Ascending aorta (tissue), 2 donors: ENCODE results near the gene GRIK2. TPM values are rescaled to one million over a fixed set of nuclear protein-coding genes. Genes with fewer than 3 reads are reported as not detected.
"Not testable (repeated sequence)": the region's sequence is repeated elsewhere in the genome, so short reads cannot be mapped to it uniquely, and the experiment has no call there.

Source experiments
- DNase-seq, 2 donors: peaks; one replicate each; pipeline ENCODE4 v3.0.0-alpha.2; 2019; ENCODE audit warnings: low spot score in 2 of 2
- H3K27ac ChIP-seq, 2 donors: fragments of 200-600 bp; sonication (generic); one replicate each; pipeline ENCODE4 v1.5.1; 2016 to 2017; ENCODE audit warnings: mild to moderate bottlenecking in 1 of 2
- H3K27me3 ChIP-seq: fragments of 200-600 bp; sonication (generic); one replicate; pipeline ENCODE4 v1.5.1; 2017
- H3K36me3 ChIP-seq, 2 donors: fragments of 200-600 bp; sonication (generic); one replicate each; pipeline ENCODE4 v1.5.1; 2016
- H3K4me1 ChIP-seq, 2 donors: fragments of 200-600 bp; sonication (generic); one replicate each; pipeline ENCODE4 v1.5.1; 2016 to 2017; ENCODE audit warnings: mild to moderate bottlenecking in 1 of 2
- H3K4me3 ChIP-seq, 2 donors: fragments of 200-600 bp; sonication (generic); one replicate each; pipeline ENCODE4 v1.5.1; 2016 to 2017; ENCODE audit warnings: mild to moderate bottlenecking in 1 of 2
- H3K9me3 ChIP-seq, 2 donors: fragments of 200-600 bp; sonication (generic); one replicate each; pipeline ENCODE4 v1.5.1; 2016
- intact Hi-C: fragments of 100-400 bp; cut with DNase I; formaldehyde crosslinking; loops from one replicate; pipeline ENCODE4 v1.15.1; 2023
- total RNA-seq: library from RNA; depleted of rRNA; stranded (reverse); fragments of >200 nt; gene quantifications from one replicate; pipeline ENCODE4 v1.1.0, GENCODE V29; 2016
- TF ChIP-seq, protein P1 (sequence below), 3 experiments: fragments of 200-600 bp in 2 of 3; fragments of 450-650 bp in 1 of 3; sonication (generic) in 2 of 3; IDR thresholded peaks; one replicate each; pipeline ENCODE4 v1.5.1; 2016 to 2019; ENCODE audit warnings: antibody characterized with exemption in 3 of 3, mild to moderate bottlenecking in 1 of 3, moderate library complexity in 1 of 3

GRIK2 gene
- total RNA-seq, 1 donor from 2014 or later: not detected

DNA sequence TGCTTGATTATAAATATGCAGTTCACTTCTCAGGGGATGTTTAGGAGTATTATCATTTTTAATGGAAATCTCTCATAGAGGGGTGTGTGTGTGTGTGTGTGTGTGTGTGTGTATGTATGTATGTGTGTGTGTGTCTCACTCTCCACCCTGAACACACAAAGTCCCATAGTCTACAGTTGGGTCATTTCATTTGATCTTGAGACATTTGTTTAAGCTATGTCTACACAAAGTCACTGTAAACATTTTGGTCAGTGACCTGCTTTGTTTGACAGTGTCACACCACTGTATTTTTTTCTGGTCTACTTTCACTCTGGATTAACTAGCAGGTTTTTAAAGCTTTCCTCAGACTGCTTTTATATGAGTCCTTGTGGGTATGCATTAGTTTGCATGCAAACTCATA is 215.2 kb downstream of the GRIK2 start:
- Histone ChIP-seq H3K27me3 (no peaks in the 10 kb centered on the region), H3K4me3 (no peak overlapping the region), H3K27ac (no peak overlapping the region), H3K9me3 (no peaks in the 10 kb centered on the region), H3K36me3 (no peaks in the 10 kb centered on the region), H3K4me1 (no peaks in the 10 kb centered on the region)
- TF ChIP-seq, protein P1, sequence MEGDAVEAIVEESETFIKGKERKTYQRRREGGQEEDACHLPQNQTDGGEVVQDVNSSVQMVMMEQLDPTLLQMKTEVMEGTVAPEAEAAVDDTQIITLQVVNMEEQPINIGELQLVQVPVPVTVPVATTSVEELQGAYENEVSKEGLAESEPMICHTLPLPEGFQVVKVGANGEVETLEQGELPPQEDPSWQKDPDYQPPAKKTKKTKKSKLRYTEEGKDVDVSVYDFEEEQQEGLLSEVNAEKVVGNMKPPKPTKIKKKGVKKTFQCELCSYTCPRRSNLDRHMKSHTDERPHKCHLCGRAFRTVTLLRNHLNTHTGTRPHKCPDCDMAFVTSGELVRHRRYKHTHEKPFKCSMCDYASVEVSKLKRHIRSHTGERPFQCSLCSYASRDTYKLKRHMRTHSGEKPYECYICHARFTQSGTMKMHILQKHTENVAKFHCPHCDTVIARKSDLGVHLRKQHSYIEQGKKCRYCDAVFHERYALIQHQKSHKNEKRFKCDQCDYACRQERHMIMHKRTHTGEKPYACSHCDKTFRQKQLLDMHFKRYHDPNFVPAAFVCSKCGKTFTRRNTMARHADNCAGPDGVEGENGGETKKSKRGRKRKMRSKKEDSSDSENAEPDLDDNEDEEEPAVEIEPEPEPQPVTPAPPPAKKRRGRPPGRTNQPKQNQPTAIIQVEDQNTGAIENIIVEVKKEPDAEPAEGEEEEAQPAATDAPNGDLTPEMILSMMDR (IDR thresholded peaks at IDR 0.05): no peak
- intact Hi-C loops: no loop called here
- no peak for DNase-seq

DNA sequence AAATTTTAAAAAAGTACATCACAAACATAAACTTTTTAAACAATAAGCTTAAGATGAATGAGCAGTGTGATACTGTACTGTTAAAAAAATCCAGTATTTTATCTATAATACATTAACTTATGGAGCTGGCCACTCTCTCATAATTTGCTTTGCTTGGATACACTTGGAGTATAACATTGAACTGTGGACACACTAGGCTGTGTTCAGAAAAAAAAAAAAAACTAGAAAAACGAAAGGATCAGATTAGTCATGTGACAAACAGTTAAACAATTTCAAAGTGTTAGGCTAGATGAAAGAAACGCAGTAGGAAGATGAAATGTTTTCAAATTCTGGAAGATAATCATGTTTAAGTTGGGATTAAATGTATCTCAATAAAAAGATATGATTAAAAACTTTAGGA is 220.0 kb downstream of the GRIK2 start:
- intact Hi-C loops: no loop called here
- H3K4me3 ChIP-seq: no peak overlapping the region
- no peaks in the 10 kb centered on the region for H3K4me1 ChIP-seq
- DNase-seq: no peak
- TF ChIP-seq, protein P1 (IDR thresholded peaks at IDR 0.05): no peak
- H3K9me3 ChIP-seq: no peaks in the 10 kb centered on the region
- no peaks in the 10 kb centered on the region for H3K36me3 ChIP-seq
- no peaks in the 10 kb centered on the region for H3K27me3 ChIP-seq
- no peak overlapping the region for H3K27ac ChIP-seq

- Histone ChIP-seq H3K9me3 (no peaks in the 10 kb centered on the region), H3K4me1 (no peaks in the 10 kb centered on the region), H3K27me3 (no peaks in the 10 kb centered on the region), H3K36me3 (no peaks in the 10 kb centered on the region), H3K27ac (no peak overlapping the region), H3K4me3 (no peak overlapping the region)
- no peak for DNase-seq
- intact Hi-C loops: no loop called here
- TF ChIP-seq, protein P1 (IDR thresholded peaks at IDR 0.05): no peak
Measured at GRCh38 chr6:101614774-101615173, 221.3 kb downstream of the GRIK2 start.

DNA sequence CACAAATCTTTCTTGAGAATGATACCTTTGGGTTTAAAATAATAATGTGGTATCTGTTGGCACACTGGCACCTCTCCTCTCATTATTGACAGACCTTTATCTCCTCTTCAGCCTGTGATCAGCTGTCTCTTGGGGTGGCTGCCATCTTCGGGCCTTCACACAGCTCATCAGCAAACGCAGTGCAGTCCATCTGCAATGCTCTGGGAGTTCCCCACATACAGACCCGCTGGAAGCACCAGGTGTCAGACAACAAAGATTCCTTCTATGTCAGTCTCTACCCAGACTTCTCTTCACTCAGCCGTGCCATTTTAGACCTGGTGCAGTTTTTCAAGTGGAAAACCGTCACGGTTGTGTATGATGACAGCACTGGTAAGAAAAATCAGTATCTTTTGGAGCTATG is 232.8 kb downstream of the GRIK2 start:
- H3K27me3 ChIP-seq: no peaks in the 10 kb centered on the region
- no peaks in the 10 kb centered on the region for H3K36me3 ChIP-seq
- H3K9me3 ChIP-seq: no peaks in the 10 kb centered on the region
- intact Hi-C loops: no loop called here
- DNase-seq: no peak
- H3K27ac ChIP-seq: no peak overlapping the region
- H3K4me1 ChIP-seq: no peaks in the 10 kb centered on the region
- TF ChIP-seq, protein P1 (IDR thresholded peaks at IDR 0.05): no peak
- H3K4me3 ChIP-seq: no peak overlapping the region

- Histone ChIP-seq H3K9me3 (no peaks in the 10 kb centered on the region), H3K4me1 (no peaks in the 10 kb centered on the region), H3K36me3 (no peaks in the 10 kb centered on the region), H3K4me3 (no peak overlapping the region), H3K27ac (no peak overlapping the region), H3K27me3 (no peaks in the 10 kb centered on the region)
- TF ChIP-seq, protein P1 (IDR thresholded peaks at IDR 0.05): no peak
- no peak for DNase-seq
- intact Hi-C loops: no loop called here
Measured at GRCh38 chr6:101630941-101631340, 237.4 kb downstream of the GRIK2 start.

DNA sequence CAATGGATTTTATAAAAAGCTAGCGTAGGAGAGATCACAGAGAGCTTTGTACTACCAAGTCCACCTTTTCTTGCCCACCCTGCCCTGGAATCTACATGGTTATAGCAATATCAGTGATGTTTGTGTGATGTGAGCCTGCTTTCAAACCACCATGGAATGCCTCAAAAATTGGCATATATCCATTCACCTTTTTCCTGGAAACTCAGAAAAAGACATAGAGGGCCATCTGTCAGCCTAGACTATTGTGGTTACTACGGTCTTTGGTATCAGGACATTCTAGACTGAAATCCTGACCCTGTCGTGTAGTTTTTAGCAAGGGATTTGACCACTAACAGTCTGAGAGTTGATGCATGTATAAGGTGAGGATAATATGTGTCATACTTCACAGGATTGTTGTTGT is 239.6 kb downstream of the GRIK2 start:
- no peaks in the 10 kb centered on the region for H3K4me1 ChIP-seq
- intact Hi-C loops: no loop called here
- no peak overlapping the region for H3K4me3 ChIP-seq
- no peaks in the 10 kb centered on the region for H3K36me3 ChIP-seq
- TF ChIP-seq, protein P1 (IDR thresholded peaks at IDR 0.05): no peak
- H3K9me3 ChIP-seq: no peaks in the 10 kb centered on the region
- no peak for DNase-seq
- H3K27ac ChIP-seq: no peak overlapping the region
- no peaks in the 10 kb centered on the region for H3K27me3 ChIP-seq

DNA sequence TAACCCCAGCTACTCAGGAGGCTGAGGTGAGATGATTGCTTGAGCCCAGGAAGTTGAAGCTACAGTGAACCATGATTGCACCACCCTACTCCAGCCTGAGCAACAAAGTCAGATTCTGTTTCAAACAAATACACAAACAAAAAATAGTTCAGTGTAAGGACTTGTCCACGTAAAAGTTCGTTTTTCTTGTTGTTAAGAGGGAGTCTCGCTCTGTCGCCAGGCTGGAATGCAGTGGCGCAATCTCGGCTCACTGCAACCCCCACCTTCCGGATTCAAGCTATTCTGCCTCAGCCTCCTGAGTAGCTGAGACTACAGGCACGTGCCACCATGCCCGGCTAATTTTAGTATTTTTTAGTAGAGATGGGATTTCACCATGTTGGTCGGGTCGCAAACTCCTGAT is 245.4 kb downstream of the GRIK2 start:
- H3K4me1 ChIP-seq, H3K4me3 ChIP-seq, H3K36me3 ChIP-seq, DNase-seq, H3K9me3 ChIP-seq, intact Hi-C loops, H3K27ac ChIP-seq, H3K27me3 ChIP-seq: not testable (repeated sequence)
